GM19397 (cell line): ENCODE results near the gene MCEMP1.

ENCODE experiments used
- ATAC-seq: cut with Tn5 transposase; IDR thresholded peaks from one replicate; pipeline ENCODE4 v1.9.1; 2021; ENCODE audit warnings: mild to moderate bottlenecking, moderate library complexity; ENCODE audit not compliant: unreplicated experiment

The MCEMP1 gene

DNA sequence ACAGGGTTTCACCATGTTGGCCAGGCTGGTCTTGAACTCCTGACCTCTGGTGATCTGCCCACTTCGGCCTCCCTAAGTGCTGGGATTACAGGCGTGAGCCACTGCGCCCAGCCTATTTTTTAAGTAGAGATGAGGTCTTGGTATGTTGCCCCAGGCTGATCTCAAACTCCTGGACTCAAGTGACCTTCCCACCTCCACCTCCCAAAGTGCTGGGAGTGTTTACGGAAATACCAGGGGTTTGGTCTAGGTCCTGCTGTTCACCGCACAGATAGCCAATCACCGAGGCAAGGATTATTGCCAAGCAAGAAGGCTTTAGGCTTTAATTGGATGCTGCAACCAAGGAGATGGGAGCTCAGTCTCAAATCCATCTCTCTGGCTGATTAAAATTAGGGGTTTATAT lies 43.5 kb downstream of the MCEMP1 start:
- ATAC-seq = no peak

DNA sequence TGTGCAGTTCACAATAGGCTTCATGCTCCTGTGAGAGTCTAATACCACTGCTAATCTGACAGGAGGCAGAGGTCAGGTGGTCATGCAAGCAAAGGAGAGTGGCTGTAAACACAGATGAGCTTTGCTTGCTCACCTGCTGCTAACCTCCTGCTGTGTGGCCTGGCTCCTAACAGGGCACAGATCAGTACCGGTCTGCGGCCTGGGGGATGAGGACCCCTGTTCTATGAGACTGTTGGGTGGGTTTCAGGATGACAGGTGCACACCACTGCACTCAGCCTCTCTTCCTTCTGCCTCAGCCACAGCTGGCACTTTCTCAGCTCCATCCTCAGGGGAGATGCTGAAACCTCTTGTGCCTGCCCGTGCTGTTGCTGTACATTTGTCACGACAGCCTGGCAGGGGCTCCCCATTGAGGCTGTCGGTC lies 45.4 kb downstream of the MCEMP1 start:
- ATAC-seq = no peak

DNA sequence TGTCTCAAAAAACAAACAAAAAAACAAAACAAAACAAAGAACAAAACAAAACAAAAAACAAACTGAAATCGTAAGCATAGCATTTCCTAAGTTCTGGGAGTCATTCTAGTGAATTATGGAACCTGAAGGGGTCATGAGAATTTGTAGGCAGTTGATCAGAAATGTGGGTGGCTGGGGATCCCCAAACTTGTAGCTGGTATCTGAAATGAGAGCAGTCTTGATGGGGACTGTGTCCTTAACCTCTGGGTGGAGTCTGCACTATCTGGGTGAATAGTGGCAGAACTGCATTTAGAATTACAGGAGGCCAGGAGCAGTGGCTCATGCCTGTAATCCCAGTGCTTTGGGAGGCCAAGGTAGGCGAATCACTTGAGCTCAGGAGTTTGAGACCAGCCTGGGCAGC lies 48.9 kb downstream of the MCEMP1 start:
- no peak for ATAC-seq

DNA sequence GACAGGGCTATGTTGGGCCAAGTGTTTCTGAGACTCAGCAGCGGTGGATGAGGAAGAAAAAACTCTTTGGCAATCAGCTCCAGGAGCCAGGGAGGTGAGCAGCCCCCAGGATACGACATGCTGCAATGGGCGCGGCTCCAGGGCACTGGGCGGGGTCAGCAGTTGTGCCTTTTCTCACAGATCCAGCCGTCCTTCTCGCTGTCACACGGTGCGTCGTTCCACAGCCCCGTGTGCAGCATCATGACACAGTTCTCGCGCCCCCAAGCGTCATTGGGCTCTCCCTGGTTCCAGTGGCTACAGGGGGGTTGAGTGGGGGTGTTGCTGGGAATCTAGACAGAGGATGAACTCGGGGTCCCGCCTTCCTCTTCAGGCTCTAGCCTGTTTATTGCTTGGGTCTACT lies 52.3 kb downstream of the MCEMP1 start:
- ATAC-seq = no peak
